Activated CD8-positive, alpha-beta memory T cell treated with anti-CD3 and anti-CD28 coated beads, Interleukin-2, amount 50 U/mL, for 48 hours (primary cell): ENCODE results near the gene SYNE1.
"Not testable (repeated sequence)": the region's sequence is repeated elsewhere in the genome, so short reads cannot be mapped to it uniquely, and the experiment has no call there.

Experiments used
- DNase-seq: peaks from one replicate; pipeline ENCODE4 v3.0.0-alpha.2; 2020

The SYNE1 gene

DNA sequence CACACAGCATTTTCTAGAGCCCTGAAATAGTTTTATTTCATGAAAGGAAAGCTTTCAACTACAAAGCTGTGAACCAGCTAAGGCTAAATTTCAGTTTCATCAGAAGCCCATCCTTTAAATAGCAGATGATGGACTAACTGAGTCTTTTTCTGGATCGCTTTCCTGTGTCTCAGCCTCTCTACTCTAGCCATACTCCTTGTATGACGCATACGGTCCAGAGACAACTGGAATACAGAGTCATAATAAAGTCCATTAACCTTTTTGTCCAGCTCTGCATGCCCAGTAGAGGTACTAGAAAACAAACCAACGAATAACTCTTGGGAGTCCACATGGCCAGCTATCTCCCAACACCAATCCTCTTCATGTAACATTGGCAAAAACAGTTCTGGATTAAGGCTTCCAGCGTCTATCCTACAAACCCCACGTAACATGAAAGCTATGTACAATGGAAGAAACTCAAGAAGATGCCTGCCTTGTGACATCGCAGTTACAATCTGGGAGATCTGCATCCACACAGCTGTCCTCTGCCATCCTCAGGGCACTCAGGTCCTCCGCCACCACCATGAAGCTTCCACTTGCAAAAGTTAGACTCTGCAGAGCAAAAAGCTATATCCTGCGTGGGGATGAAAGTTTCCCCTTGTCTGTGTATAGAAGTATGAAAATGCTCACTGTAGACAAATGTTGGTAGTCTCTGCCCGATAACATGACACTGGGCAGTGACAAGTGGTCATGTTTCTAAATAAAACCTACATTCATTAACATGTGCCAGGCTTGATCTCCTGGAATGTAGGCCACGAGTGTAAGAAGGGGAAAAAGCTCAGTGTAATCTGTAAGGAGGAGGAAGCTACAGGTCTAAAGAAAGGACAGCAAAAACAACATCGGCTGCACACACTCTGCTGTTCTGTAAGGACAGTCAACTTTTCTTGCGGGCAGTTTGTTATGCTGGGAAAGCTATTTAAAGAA lies 469.2 kb downstream of the SYNE1 start:
- no peak for DNase-seq

- DNase-seq, result no peak
Measured at GRCh38 chr6:152166897-152167296, 470.3 kb downstream of the SYNE1 start.

DNA sequence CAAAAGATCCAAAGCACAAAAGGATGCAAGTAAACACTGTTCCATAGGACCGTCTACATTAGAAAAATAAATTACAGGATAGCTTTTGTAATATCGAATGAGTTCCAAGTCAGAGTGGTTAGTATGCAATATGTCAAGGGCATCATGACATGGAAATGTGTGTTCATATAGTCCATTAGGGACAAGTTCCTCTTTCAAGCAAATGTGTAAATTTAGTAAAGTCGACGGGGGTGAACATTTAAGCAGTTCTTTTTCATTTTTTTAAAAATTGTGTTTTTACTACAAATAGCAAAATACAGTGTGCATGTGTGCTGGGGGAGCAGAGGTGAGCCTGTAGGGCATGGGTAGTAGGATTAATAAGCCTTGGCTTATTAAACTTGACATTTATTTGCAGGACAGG lies 470.7 kb downstream of the SYNE1 start:
- no peak for DNase-seq

- no peak for DNase-seq
Measured at GRCh38 chr6:152164957-152165356, 472.2 kb downstream of the SYNE1 start.

GRCh38 chr6:152161501-152161900 lies 475.7 kb downstream of the SYNE1 start:
- DNase-seq, result no peak

GRCh38 chr6:152160346-152160745 lies 476.8 kb downstream of the SYNE1 start:
- no peak for DNase-seq

DNA sequence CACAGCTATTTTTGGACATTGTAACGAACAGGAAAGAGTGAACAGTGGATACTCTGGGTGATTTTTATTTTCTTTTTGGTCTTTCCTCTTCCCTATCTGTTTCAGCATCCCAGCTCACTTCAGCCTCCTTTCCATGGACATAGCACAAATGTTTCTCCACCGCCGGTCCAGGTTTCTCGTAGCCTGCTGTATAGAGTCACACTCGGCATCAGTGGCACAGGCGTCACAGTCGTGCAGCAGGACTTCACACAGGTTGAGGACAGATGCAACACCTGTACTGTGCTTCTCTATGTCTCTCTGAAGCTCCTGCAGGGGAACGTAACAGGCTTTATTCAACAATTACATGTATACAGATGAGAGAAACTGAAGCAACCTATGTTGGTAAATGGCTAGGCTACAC lies 481.4 kb downstream of the SYNE1 start:
- no peak for DNase-seq

GRCh38 chr6:152154559-152155356 lies 482.4 kb downstream of the SYNE1 start:
- no peak for DNase-seq

- DNase-seq, result no peak
Measured at GRCh38 chr6:152151920-152152319, 485.2 kb downstream of the SYNE1 start.

DNA sequence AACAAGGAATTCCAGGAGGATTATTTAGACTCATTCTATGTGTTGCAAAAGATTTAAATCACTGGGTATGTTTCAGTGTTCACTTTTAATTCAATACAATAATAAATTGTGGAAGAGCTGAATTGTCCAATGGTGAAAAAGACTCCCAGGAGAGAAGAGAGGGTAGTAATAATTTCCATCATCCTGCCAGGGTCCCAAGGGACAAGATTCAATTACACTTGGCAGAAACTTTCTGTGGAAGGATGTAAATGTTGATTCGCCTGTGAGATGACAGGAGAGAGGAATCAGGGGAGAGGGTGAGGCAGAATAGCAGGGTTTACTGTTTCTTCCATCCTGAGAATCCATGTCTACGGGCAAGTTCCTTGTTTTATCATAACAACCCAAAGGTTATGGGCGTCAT lies 487.0 kb downstream of the SYNE1 start:
- DNase-seq, result no peak

GRCh38 chr6:152148412-152148811 lies 488.8 kb downstream of the SYNE1 start:
- DNase-seq, result no peak

DNA sequence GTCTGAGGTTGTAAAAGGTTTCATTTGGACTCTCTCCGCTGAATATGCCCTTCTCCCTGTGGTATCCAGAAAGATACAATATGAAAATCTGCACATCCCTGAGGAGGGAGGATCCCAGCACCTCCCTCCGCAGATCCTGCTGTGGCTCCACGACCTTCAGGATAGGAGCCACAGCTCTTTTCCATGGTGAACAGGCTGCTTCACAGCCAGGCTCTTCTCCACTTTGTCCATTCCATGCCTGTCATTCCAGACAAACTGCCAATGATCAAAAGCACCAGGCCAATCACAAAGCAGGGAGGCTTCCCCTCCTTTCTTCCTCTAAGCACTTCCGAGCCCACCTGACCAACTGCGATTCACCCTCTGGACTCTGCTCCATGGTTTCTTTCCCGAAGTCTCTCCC lies 489.9 kb downstream of the SYNE1 start:
- DNase-seq, result no peak

DNA sequence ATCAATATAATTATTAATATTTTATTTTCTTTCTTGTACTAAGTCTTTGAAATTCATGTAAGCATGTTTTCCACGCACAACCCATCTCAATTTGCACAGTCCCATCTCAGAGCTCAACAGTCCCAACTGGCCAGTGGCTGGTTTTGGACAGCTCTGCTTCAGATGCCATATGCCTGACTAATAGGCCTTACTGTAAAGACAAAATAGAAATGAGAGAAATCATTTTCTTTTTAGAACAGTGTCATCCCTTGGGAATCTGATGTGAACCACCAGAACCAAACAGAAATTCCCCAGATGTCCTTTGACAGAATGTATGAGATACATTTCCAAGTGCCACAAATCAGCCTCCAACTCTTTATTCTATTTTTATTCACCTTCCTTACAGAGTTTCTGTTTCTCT lies 490.8 kb downstream of the SYNE1 start:
- no peak for DNase-seq

DNA sequence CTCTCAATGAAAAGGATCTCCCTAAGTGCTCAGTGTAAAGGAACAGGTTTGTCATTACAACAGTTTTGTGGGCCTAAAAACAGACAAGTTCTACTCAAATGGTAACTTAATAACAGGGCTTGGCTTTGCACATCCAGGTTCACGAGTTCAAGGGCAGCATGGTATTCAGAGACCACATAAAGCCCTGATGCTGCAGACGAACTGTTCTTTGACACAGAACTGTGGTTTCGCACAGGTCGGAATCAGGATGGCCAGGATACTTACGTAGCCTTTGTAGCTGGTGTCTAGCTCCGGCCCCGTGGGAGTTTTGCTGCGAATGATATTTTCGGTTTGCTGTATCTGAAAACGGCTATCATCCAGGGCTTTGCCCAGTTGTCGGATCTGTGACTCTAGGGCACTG lies 493.8 kb downstream of the SYNE1 start:
- DNase-seq, result no peak

DNA sequence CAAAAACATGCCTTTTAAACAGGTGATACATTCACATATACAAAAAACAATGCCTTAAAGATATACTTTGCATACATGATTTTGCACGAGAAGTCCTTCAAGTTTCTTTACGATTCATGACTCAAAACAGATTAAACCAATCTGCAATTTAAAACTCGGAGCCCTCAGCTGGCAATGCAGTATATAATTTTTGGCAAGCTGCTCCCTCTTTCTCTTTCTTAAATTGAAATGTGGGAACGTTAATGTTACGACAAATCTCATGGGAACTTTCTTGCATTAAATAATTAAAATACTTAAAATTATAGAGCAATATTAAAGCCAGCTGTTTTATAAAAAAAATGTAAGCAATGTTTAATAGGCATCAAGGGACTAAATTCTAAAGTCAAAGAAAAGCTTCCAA lies 495.1 kb downstream of the SYNE1 start:
- no peak for DNase-seq

GRCh38 chr6:152138344-152138743 lies 498.8 kb downstream of the SYNE1 start:
- not testable (repeated sequence) for DNase-seq

- DNase-seq, result no peak
Measured at GRCh38 chr6:152136449-152136825, 500.7 kb downstream of the SYNE1 start.

DNA sequence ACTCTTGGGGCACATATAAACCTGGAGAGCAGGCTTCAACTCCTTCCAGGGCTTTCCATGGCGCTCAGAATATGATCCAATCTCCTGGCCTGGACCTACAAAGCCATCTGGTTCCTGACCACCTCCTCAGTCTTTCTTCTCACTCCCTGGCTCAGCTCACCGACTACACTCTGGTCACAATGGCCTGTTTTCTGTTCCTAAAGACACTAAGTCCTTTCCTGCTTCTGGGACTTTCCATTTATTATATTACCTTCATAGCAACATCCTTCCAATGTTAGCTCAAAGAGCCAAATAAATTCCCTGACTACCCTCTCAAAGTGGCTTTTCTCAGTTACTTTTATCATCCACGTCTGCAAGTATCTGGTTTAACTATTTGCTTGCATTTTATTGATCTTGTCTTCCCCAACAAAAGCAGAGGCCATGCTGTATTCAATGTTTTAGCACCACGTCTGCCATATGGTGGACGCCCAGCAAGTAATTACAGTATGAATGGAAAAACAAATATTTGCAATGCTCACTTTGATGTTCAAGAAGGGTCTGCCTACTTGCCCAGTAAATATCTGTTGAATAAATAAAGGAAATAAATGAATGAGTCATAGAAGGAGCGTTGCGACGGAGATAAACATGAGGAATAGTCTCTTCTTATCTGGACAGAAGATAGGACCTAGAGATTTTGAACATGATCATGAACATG lies 501.3 kb downstream of the SYNE1 start:
- no peak for DNase-seq

DNA sequence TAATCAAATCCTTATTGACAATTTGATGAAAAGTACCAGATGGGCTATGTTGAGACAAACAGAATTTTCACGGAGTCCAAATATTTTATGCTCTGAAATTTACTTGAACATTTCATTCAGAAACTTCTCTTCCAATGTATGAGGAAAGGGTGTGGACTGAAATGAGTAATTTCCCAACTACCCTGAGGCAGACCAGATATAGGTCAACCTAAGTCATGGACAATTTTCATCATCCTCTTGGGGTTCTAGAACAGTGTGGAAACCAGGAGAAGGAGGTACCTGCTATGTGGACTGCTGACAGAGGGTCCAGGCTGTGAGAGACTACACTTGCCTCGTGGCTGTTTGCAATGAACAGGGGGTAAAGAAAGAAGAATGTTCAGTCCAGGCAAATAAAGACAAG lies 506.7 kb downstream of the SYNE1 start:
- DNase-seq, result no peak

DNA sequence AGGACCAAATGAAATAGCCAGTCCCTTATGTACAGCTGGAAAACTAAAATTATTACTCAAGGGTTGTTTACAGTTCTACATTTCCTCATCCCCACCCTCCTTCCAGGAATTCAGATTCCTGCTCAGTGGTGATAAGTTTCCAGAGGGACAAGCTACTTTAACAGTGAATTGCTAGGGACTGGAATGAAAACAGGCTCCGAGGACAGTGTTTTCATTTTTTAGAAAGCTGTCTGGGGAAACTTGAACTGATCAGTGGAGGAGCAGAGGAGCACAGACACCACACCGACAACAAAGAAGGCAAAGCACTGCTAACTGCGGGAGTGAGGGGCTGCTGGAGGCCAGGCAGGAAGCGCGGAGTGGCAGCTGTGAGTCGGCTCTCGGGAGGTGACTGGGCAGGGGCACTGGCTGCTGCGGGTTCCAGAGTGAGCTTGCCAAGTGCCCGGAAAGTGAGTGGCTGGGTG lies 507.4 kb downstream of the SYNE1 start:
- DNase-seq, result no peak

GRCh38 chr6:152127432-152128165 lies 509.6 kb downstream of the SYNE1 start:
- no peak for DNase-seq

DNA sequence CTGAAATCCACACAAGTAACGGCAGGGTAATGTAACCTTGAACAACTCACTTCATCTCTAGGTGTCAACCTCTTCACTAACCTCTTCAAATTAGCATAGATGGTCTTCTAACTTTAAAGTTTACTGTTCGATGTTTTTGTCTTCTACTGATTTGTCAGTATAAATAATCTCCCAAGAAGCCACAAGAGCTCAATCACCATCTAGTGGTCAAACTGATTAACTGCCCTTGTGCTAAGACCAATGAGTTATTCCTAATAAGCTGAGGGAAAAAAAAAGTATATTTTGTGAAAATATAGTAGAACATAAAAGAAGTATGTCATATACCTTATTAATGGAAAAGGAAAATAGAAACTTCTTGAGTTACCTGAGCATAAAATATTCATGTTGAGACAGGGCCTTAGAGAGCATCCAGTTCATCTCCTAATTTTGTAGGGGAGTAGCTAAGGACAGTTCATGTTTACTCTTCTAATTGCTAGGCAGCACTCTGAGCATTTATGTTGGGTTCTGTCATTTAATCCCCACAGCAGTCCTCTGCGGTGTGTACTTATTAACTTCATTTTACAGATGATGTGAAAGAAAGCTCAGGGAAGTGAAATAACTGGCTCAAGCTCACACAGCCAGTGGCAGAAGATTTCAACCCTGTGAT lies 512.6 kb downstream of the SYNE1 start:
- no peak for DNase-seq
